ENCODE results near the gene HEG1. TPM values are rescaled to one million over a fixed set of nuclear protein-coding genes. Genes with fewer than 3 reads are reported as not detected.

The HEG1 gene
- total RNA-seq, 1 experiment from 2014 or later: 69.8 TPM

DNA sequence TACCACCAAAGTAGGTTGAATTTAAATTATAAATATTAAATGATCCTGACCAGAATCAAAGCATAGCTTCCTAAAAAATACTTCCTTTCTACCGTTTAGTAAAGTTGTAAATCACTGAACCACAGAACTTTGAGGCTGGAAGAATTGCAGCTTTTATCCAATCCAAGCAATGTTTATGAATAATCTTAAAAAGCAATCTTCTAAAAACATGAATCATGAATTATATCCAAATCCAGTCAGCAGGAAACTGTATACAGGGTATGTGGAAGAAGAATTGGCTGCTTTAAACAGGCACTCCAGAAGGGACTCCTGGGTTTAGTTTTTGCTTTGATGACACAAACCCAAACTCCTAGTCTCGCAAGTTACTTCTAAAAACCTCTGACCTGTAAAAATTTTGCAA is 30.2 kb downstream of the HEG1 start:
- DNase-seq: no peak
- no peaks in the 10 kb centered on the region for H3K9me3 Mint-ChIP-seq (ENCODE audit: unreplicated experiment)
- no peak overlapping the region for H3K27ac Mint-ChIP-seq (ENCODE audit: unreplicated experiment)
- Histone ChIP-seq H3K36me3 (ENCODE audit: control insufficient read depth, insufficient read depth, low read length) (peaks cover 2% of the 10 kb centered on the region; the same call in 1 of the 2 replicates), H3K9me3 (no peaks in the 10 kb centered on the region), H3K4me3 (ENCODE audit: low read depth, low read length) (no peak overlapping the region), H3K4me1 (no peaks in the 10 kb centered on the region), H3K27me3 (replicated peaks; ENCODE audit: control insufficient read depth, insufficient read depth, low read length) (no peaks in the 10 kb centered on the region)
- ChIA-PET POLR2A (no interaction called here), CTCF (no interaction called here)
- peaks cover 26% of the 10 kb centered on the region for H3K4me1 Mint-ChIP-seq (ENCODE audit: low read depth, unreplicated experiment)
- H3K36me3 Mint-ChIP-seq (ENCODE audit: insufficient read depth, unreplicated experiment): peaks cover 79% of the 10 kb centered on the region
- no peaks in the 10 kb centered on the region for H3K27me3 Mint-ChIP-seq (ENCODE audit: insufficient read depth, unreplicated experiment)
- intact Hi-C loops (cut with micrococcal nuclease; ENCODE audit: unreplicated experiment): no loop called here
- TF ChIP-seq, protein P1, sequence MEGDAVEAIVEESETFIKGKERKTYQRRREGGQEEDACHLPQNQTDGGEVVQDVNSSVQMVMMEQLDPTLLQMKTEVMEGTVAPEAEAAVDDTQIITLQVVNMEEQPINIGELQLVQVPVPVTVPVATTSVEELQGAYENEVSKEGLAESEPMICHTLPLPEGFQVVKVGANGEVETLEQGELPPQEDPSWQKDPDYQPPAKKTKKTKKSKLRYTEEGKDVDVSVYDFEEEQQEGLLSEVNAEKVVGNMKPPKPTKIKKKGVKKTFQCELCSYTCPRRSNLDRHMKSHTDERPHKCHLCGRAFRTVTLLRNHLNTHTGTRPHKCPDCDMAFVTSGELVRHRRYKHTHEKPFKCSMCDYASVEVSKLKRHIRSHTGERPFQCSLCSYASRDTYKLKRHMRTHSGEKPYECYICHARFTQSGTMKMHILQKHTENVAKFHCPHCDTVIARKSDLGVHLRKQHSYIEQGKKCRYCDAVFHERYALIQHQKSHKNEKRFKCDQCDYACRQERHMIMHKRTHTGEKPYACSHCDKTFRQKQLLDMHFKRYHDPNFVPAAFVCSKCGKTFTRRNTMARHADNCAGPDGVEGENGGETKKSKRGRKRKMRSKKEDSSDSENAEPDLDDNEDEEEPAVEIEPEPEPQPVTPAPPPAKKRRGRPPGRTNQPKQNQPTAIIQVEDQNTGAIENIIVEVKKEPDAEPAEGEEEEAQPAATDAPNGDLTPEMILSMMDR (IDR thresholded peaks at IDR 0.05; ENCODE audit: insufficient read depth in 1 of 2, low read depth in 1 of 2, low read length in 1 of 2, severe bottlenecking in 1 of 2, unreplicated experiment in 1 of 2): no peak
- no peak overlapping the region for H3K4me3 Mint-ChIP-seq (ENCODE audit: unreplicated experiment)
- BruUV-seq (replicated peaks): no TSS peak

DNA sequence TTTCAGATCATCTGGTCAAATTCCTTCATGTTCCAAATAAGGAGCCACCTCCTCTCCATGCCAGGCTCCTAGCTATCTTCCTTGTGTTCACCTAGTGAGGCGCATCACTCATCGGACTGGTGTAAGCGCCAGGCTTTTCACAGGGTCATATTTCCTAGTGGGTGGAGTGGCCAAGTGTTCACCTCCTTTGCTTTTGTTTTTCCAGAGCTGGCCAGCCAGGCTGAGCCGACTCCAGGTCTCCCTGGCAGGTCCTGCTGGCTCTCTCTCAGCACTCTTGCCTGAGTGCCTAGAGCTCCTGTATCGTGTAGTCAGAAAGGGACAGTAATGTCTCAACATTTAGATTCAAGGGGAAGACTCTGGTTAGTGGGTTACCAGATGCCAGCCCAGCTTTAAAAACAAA is 31.0 kb downstream of the HEG1 start:
- H3K27me3 ChIP-seq (replicated peaks; ENCODE audit: control insufficient read depth, insufficient read depth, low read length): no peaks in the 10 kb centered on the region
- Mint-ChIP-seq H3K9me3 (ENCODE audit: unreplicated experiment) (no peaks in the 10 kb centered on the region), H3K27me3 (ENCODE audit: insufficient read depth, unreplicated experiment) (no peaks in the 10 kb centered on the region), H3K4me3 (ENCODE audit: unreplicated experiment) (no peak overlapping the region), H3K4me1 (ENCODE audit: low read depth, unreplicated experiment) (peaks cover 26% of the 10 kb centered on the region), H3K27ac (ENCODE audit: unreplicated experiment) (no peak overlapping the region), H3K36me3 (ENCODE audit: insufficient read depth, unreplicated experiment) (peaks cover 77% of the 10 kb centered on the region)
- no peaks in the 10 kb centered on the region for H3K4me1 ChIP-seq
- ChIA-PET CTCF (no interaction called here), POLR2A (no interaction called here)
- no peaks in the 10 kb centered on the region for H3K9me3 ChIP-seq
- H3K4me3 ChIP-seq (ENCODE audit: low read depth, low read length): no peak overlapping the region
- BruUV-seq (replicated peaks): no TSS peak
- TF ChIP-seq, protein P1 (IDR thresholded peaks at IDR 0.05; ENCODE audit: insufficient read depth in 1 of 2, low read depth in 1 of 2, low read length in 1 of 2, severe bottlenecking in 1 of 2, unreplicated experiment in 1 of 2): no peak
- DNase-seq: no peak
- intact Hi-C loops (cut with micrococcal nuclease; ENCODE audit: unreplicated experiment): no loop called here
- H3K36me3 ChIP-seq (ENCODE audit: control insufficient read depth, insufficient read depth, low read length): peaks cover 4% of the 10 kb centered on the region; the same call in 1 of the 2 replicates

DNA sequence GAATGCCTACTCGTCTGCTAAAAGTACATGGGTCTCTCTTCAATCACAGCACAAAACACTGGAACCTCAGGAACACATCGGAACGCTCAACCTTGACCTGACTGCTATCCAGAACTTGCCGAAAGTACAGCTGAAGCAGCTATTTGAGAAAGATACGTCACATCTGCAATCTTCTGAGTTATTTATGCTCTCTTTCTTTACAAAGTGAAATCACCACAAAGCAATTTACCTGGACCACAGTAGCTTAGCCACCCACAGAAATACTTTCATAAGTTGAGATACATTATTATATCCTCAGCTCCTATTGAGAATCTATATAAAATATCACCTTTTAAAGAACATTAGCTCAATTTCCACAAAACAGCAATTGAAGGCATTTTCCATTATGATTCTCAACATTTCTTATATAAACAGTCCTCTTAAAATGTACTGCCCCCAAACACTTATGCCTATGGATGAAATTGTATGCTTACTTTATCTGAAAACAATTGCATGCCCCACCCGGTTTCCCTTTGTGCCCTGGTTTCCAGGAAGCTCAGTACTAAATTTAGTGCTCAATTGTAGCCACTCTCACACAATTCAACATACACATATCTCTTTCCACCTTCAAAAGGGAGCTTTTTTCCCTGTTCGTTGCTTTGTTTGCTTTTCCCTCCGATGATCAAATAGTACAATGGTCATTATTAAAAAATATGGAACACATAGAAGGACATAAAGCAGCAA is 31.8 kb downstream of the HEG1 start:
- Histone ChIP-seq H3K4me1 (no peaks in the 10 kb centered on the region), H3K9me3 (no peaks in the 10 kb centered on the region), H3K36me3 (ENCODE audit: control insufficient read depth, insufficient read depth, low read length) (peaks cover 4% of the 10 kb centered on the region), H3K4me3 (ENCODE audit: low read depth, low read length) (no peak overlapping the region), H3K27me3 (replicated peaks; ENCODE audit: control insufficient read depth, insufficient read depth, low read length) (no peaks in the 10 kb centered on the region)
- Mint-ChIP-seq H3K4me3 (ENCODE audit: unreplicated experiment) (no peak overlapping the region), H3K9me3 (ENCODE audit: unreplicated experiment) (no peaks in the 10 kb centered on the region), H3K4me1 (ENCODE audit: low read depth, unreplicated experiment) (peaks cover 26% of the 10 kb centered on the region), H3K27ac (ENCODE audit: unreplicated experiment) (no peak overlapping the region), H3K27me3 (ENCODE audit: insufficient read depth, unreplicated experiment) (no peaks in the 10 kb centered on the region), H3K36me3 (ENCODE audit: insufficient read depth, unreplicated experiment) (peaks cover 75% of the 10 kb centered on the region)
- ChIA-PET CTCF (no interaction called here), POLR2A (no interaction called here)
- DNase-seq: no peak
- intact Hi-C loops (cut with micrococcal nuclease; ENCODE audit: unreplicated experiment): no loop called here
- no TSS peak for BruUV-seq (replicated peaks)
- TF ChIP-seq, protein P1 (IDR thresholded peaks at IDR 0.05; ENCODE audit: insufficient read depth in 1 of 2, low read depth in 1 of 2, low read length in 1 of 2, severe bottlenecking in 1 of 2, unreplicated experiment in 1 of 2): no peak

Measured in Caco-2 (cell line).